Measurements from ENCODE around the gene DPP3.
A peak's percentile ranks its signal among the peaks of the same experiment; 100 is the strongest.
"Not testable (repeated sequence)": the region's sequence is repeated elsewhere in the genome, so short reads cannot be mapped to it uniquely, and the experiment has no call there.

DPP3 gene

GRCh38 chr11:66539870-66540213, 59.6 kb downstream of the DPP3 start:
- no peak for DNase-seq (ENCODE audit: extremely low read depth, insufficient read length)
- Histone ChIP-seq H3K4me3 (replicated peaks; ENCODE audit: low read depth, low read length) (no peak overlapping the region), H3K36me3 (ENCODE audit: control insufficient read depth, insufficient read depth, low read length) (peaks cover 21% of the 10 kb centered on the region), H3K27me3 (replicated peaks; ENCODE audit: control insufficient read depth, insufficient read depth, low read length) (no peaks in the 10 kb centered on the region)
- TF ChIP-seq CTCF (IDR thresholded peaks at IDR 0.05; ENCODE audit: insufficient read depth, low read length, poor library complexity, severe bottlenecking) = no peak

- not testable (repeated sequence) for DNase-seq (ENCODE audit: extremely low read depth, insufficient read length)
Observed at GRCh38 chr11:66540598-66540997, 60.4 kb downstream of the DPP3 start.

GRCh38 chr11:66541892-66542291, 61.7 kb downstream of the DPP3 start:
- no peak for DNase-seq (ENCODE audit: extremely low read depth, insufficient read length)
- no peak overlapping the region for H3K4me3 ChIP-seq (replicated peaks; ENCODE audit: low read depth, low read length)
- H3K27me3 ChIP-seq (replicated peaks; ENCODE audit: control insufficient read depth, insufficient read depth, low read length) = no peaks in the 10 kb centered on the region
- no peak for TF ChIP-seq CTCF (IDR thresholded peaks at IDR 0.05; ENCODE audit: insufficient read depth, low read length, poor library complexity, severe bottlenecking)
- peaks cover 21% of the 10 kb centered on the region for H3K36me3 ChIP-seq (ENCODE audit: control insufficient read depth, insufficient read depth, low read length)

More at GRCh38 chr11:66540598-66540997, 60.4 kb downstream of the DPP3 start:
- H3K4me3 ChIP-seq (replicated peaks; ENCODE audit: low read depth, low read length); H3K27me3 ChIP-seq (replicated peaks; ENCODE audit: control insufficient read depth, insufficient read depth, low read length): not testable (repeated sequence)
- H3K36me3 ChIP-seq (ENCODE audit: control insufficient read depth, insufficient read depth, low read length) = peaks cover 21% of the 10 kb centered on the region

- Histone ChIP-seq H3K4me3 (replicated peaks; ENCODE audit: low read depth, low read length) (no peak overlapping the region), H3K27me3 (replicated peaks; ENCODE audit: control insufficient read depth, insufficient read depth, low read length) (no peaks in the 10 kb centered on the region), H3K36me3 (ENCODE audit: control insufficient read depth, insufficient read depth, low read length) (peaks cover 21% of the 10 kb centered on the region)
- DNase-seq (ENCODE audit: extremely low read depth, insufficient read length) = no peak
- no peak for TF ChIP-seq CTCF (IDR thresholded peaks at IDR 0.05; ENCODE audit: insufficient read depth, low read length, poor library complexity, severe bottlenecking)
Observed at GRCh38 chr11:66542362-66542761, 62.1 kb downstream of the DPP3 start.

GRCh38 chr11:66543263-66544107, 63.3 kb downstream of the DPP3 start:
- DNase-seq (ENCODE audit: extremely low read depth, insufficient read length) = peak; percentile 85
- no peaks in the 10 kb centered on the region for H3K27me3 ChIP-seq (replicated peaks; ENCODE audit: control insufficient read depth, insufficient read depth, low read length)
- peak; percentile 86 for TF ChIP-seq CTCF (IDR thresholded peaks at IDR 0.05; ENCODE audit: insufficient read depth, low read length, poor library complexity, severe bottlenecking)
- peak overlapping the region; percentile 29 for H3K4me3 ChIP-seq (replicated peaks; ENCODE audit: low read depth, low read length)
- peaks cover 21% of the 10 kb centered on the region for H3K36me3 ChIP-seq (ENCODE audit: control insufficient read depth, insufficient read depth, low read length)

- not testable (repeated sequence) for DNase-seq (ENCODE audit: extremely low read depth, insufficient read length); H3K27me3 ChIP-seq (replicated peaks; ENCODE audit: control insufficient read depth, insufficient read depth, low read length); H3K36me3 ChIP-seq (ENCODE audit: control insufficient read depth, insufficient read depth, low read length)
- H3K4me3 ChIP-seq (replicated peaks; ENCODE audit: low read depth, low read length) = peak overlapping the region; percentile 88
Observed at GRCh38 chr11:66544952-66545351, 64.7 kb downstream of the DPP3 start.

Measured in GM06990 (cell line).